ENCODE data around the gene ELMO2. TPM values are rescaled to one million over a fixed set of nuclear protein-coding genes. Genes with fewer than 3 reads are reported as not detected.

Gene ELMO2
- total RNA-seq, 1 donor from 2014 or later: 62.4 TPM

DNA sequence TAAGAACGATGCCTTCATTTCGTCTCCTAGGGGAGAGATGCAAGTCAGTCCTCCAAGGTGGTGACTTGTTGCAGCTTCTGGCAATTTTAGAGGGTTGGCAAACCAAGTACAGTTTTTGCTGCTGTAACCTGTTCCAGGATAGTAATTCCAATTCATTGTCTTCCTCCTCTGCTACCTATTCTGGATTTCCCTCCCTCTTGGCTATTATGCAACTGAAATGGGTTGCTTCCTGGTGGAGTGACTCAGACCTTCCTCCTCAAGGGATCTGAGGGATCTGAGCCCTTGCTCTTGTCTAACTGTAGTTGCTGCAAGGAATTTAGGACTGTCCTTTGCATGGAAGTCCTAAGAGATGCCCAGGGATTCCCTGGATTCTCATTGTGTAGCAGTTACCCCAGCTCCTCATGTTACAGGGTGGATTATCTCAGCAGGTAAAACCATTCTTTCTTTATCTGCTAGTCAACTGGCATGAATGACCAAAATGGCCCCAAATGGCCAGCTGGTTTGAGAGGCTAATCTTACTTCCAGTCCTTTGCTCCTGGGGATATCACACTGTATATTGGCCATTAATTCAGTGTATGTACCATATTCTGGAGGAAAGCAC is 17.6 kb upstream of the ELMO2 start:
- Mint-ChIP-seq H3K27me3 (ENCODE audit: low read depth) (peaks cover 2% of the 10 kb centered on the region), H3K9me3 (no peaks in the 10 kb centered on the region), H3K4me1 (no peaks in the 10 kb centered on the region), H3K36me3 (ENCODE audit: low read depth) (no peaks in the 10 kb centered on the region), H3K4me3 (no peak overlapping the region), H3K27ac (ENCODE audit: unreplicated experiment) (no peak overlapping the region)
- TF ChIP-seq, protein P1, sequence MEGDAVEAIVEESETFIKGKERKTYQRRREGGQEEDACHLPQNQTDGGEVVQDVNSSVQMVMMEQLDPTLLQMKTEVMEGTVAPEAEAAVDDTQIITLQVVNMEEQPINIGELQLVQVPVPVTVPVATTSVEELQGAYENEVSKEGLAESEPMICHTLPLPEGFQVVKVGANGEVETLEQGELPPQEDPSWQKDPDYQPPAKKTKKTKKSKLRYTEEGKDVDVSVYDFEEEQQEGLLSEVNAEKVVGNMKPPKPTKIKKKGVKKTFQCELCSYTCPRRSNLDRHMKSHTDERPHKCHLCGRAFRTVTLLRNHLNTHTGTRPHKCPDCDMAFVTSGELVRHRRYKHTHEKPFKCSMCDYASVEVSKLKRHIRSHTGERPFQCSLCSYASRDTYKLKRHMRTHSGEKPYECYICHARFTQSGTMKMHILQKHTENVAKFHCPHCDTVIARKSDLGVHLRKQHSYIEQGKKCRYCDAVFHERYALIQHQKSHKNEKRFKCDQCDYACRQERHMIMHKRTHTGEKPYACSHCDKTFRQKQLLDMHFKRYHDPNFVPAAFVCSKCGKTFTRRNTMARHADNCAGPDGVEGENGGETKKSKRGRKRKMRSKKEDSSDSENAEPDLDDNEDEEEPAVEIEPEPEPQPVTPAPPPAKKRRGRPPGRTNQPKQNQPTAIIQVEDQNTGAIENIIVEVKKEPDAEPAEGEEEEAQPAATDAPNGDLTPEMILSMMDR (conservative IDR thresholded peaks at IDR 0.05): no peak
- DNase-seq (ENCODE audit: low read depth, low spot score): no peak

DNA sequence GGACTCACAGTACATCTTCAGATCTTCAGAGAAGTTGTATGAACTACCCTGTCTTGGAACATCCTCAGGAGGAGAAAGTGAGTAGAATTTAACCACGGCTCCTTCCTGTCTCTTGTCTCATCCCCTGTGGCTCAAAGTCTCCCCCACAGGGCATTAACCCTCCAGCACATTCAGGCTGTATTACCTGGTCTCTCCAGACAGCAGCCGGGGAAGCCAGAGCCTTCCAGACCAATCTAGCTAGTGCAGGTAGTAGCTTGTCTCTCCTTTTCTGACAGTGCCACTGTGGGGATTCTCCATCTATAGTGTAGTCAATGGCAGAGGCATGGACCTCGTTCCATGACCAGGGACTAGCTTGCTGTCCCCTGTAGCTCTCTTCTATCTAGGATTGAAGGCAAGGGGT is 16.9 kb upstream of the ELMO2 start:
- no peak for DNase-seq (ENCODE audit: low read depth, low spot score)
- no peaks in the 10 kb centered on the region for H3K9me3 Mint-ChIP-seq
- no peaks in the 10 kb centered on the region for H3K4me1 Mint-ChIP-seq
- H3K4me3 Mint-ChIP-seq: no peak overlapping the region
- H3K27ac Mint-ChIP-seq (ENCODE audit: unreplicated experiment): no peak overlapping the region
- H3K27me3 Mint-ChIP-seq (ENCODE audit: low read depth): peaks cover 2% of the 10 kb centered on the region
- no peaks in the 10 kb centered on the region for H3K36me3 Mint-ChIP-seq (ENCODE audit: low read depth)
- TF ChIP-seq, protein P1 (conservative IDR thresholded peaks at IDR 0.05): no peak

DNA sequence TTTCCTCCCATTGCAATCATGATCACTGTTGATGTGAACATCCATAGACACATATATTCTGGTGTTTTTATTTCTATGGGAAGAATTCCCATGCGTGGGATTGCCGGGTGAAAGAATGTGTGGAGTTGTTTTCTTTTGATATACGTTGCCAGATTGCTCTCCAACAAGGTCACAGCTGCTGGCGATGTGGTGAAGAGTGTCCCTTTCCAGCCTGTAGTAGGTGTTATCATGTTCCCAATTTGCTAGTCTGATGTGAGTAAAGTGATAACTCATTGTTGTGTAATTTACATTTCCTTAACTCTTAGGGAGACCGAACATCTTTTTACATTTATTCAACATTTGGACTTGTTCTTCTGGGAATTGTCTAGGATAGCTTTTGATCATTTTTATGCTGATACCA is 14.5 kb upstream of the ELMO2 start:
- Mint-ChIP-seq H3K36me3 (ENCODE audit: low read depth) (no peaks in the 10 kb centered on the region), H3K27me3 (ENCODE audit: low read depth) (peaks cover 2% of the 10 kb centered on the region), H3K4me1 (no peaks in the 10 kb centered on the region), H3K27ac (ENCODE audit: unreplicated experiment) (no peak overlapping the region), H3K9me3 (no peaks in the 10 kb centered on the region), H3K4me3 (no peak overlapping the region)
- TF ChIP-seq, protein P1 (conservative IDR thresholded peaks at IDR 0.05): no peak
- DNase-seq (ENCODE audit: low read depth, low spot score): no peak

DNA sequence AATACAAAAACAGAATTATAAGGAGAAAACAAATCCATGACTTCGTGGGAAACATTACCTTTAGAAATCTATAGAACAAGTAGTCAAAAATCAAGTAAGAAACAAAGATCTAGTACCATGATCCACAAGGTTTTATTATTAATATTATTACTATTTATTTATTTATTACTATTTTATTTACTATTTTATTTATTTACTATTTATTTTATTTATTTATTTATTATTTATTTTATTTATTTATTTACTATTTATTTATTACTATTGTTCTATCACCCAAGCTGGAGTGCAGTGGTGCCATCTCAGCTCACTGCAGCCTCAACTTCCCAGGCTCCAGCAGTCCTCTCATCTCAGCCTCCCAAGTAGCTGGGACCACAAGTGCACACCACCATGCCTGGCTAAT is 13.5 kb upstream of the ELMO2 start:
- no peak overlapping the region for H3K27ac Mint-ChIP-seq (ENCODE audit: unreplicated experiment)
- no peak overlapping the region for H3K4me3 Mint-ChIP-seq
- no peaks in the 10 kb centered on the region for H3K9me3 Mint-ChIP-seq
- TF ChIP-seq, protein P1 (conservative IDR thresholded peaks at IDR 0.05): no peak
- H3K36me3 Mint-ChIP-seq (ENCODE audit: low read depth): no peaks in the 10 kb centered on the region
- H3K27me3 Mint-ChIP-seq (ENCODE audit: low read depth): peaks cover 2% of the 10 kb centered on the region
- no peak for DNase-seq (ENCODE audit: low read depth, low spot score)
- no peaks in the 10 kb centered on the region for H3K4me1 Mint-ChIP-seq

DNA sequence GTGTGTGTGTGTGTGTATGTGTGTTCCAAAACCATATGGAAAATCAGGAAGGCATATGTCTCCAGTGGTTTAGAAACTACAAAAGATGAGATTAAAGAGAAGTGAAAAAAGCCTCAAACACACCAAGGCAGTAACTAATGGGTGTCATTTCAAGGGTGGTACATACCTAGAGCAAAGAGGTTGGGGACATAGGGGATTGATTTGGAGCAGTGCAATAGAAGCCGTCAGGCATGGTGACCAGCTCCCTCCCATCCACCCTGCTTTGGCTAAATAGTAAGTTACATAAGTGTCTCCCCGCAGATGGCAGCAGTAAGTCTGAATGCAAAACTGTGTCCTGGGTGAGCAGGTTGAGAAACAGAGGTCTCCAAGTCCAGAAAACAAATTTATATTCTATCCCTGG is 10.4 kb upstream of the ELMO2 start:
- Mint-ChIP-seq H3K27me3 (ENCODE audit: low read depth) (no peaks in the 10 kb centered on the region), H3K9me3 (no peaks in the 10 kb centered on the region), H3K4me1 (peaks cover 5% of the 10 kb centered on the region), H3K4me3 (no peak overlapping the region), H3K36me3 (ENCODE audit: low read depth) (no peaks in the 10 kb centered on the region), H3K27ac (ENCODE audit: unreplicated experiment) (no peak overlapping the region)
- no peak for DNase-seq (ENCODE audit: low read depth, low spot score)
- TF ChIP-seq, protein P1 (conservative IDR thresholded peaks at IDR 0.05): no peak

Measured in neural crest cell (in vitro differentiated cells).